ENCODE measurements around the gene GRIA2. TPM values are rescaled to one million over a fixed set of nuclear protein-coding genes. Genes with fewer than 3 reads are reported as not detected.

The GRIA2 gene
- total RNA-seq, 4 donors from 2014 or later: 4.5 to 21.6 (median 9.8) TPM

- Histone ChIP-seq H3K36me3 (no peaks in the 10 kb centered on the region), H3K27ac (no peak overlapping the region), H3K27me3 (no peaks in the 10 kb centered on the region), H3K9me3 (no peaks in the 10 kb centered on the region), H3K4me3 (no peak overlapping the region), H3K4me1 (no peaks in the 10 kb centered on the region)
- TF ChIP-seq POLR2A (IDR thresholded peaks at IDR 0.05) (no peak), CTCF (IDR thresholded peaks at IDR 0.05) (no peak), EP300 (IDR thresholded peaks at IDR 0.05) (no peak)
- DNase-seq (ENCODE audit: low spot score in 2 of 2): no peak
- WGBS, 2 donors: 35 to 37% methylated on average over 3 of the region's 3 CpGs
Measured at GRCh38 chr4:157389741-157390140, 169.2 kb downstream of the GRIA2 start.

- H3K4me3 ChIP-seq: no peak overlapping the region
- H3K27ac ChIP-seq: no peak overlapping the region
- H3K36me3 ChIP-seq: no peaks in the 10 kb centered on the region
- no peaks in the 10 kb centered on the region for H3K9me3 ChIP-seq
- TF ChIP-seq EP300 (IDR thresholded peaks at IDR 0.05): no peak
- TF ChIP-seq CTCF (IDR thresholded peaks at IDR 0.05): no peak
- TF ChIP-seq POLR2A (IDR thresholded peaks at IDR 0.05): no peak
- no peaks in the 10 kb centered on the region for H3K27me3 ChIP-seq
- no peak for DNase-seq (ENCODE audit: low spot score in 2 of 2)
- H3K4me1 ChIP-seq: no peaks in the 10 kb centered on the region
Measured at GRCh38 chr4:157405070-157405469, 184.5 kb downstream of the GRIA2 start.

Small RNA genes lying within 50 kb of the gene (small RNA-seq; reads per million reads assigned to genes)
- not detected for gene RNU6-582P

Other genes starting within 250 kb of the GRIA2 start
- gene PDGFC, start 248.9 kb upstream of the GRIA2 start, total RNA-seq: 10 to 100 TPM in 3 of 4 donors, 1 to 10 TPM in 1; 8.4 to 34.7 (median 21.9) TPM
- 1 to 10 TPM in 3 of 4 donors, under 1 TPM in 1; 0.78 to 2.2 (median 1.5) TPM for gene GLRB, start 144.6 kb upstream of the GRIA2 start, total RNA-seq